Stimulated activated CD4-positive, alpha-beta T cell treated with anti-CD3 and anti-CD28 coated beads, Interleukin-12 subunit alpha, Interleukin-12 subunit beta, amount 100 ng/mL, for 48 hours (primary cell): ENCODE data around the gene ZCCHC14.

ENCODE experiments used
- DNase-seq, 3 donors: peaks; one replicate each; pipeline ENCODE4 v3.0.0-alpha.2; 2020; ENCODE audit warnings: low read depth in 2 of 3, low spot score in 1 of 3

Gene ZCCHC14

GRCh38 chr16:87492721-87493607, at the start of gene ZCCHC14:
Gene ZCCHC14, minus strand, starts transcription at chr16:87493024. Its CDS starts 786 bp downstream, at chr16:87492238.
- DNase-seq, result peak; percentile 98 to 99 (median 98)

GRCh38 chr16:87541872-87542234, 49.0 kb upstream of the ZCCHC14 start:
- DNase-seq, result no peak

DNA sequence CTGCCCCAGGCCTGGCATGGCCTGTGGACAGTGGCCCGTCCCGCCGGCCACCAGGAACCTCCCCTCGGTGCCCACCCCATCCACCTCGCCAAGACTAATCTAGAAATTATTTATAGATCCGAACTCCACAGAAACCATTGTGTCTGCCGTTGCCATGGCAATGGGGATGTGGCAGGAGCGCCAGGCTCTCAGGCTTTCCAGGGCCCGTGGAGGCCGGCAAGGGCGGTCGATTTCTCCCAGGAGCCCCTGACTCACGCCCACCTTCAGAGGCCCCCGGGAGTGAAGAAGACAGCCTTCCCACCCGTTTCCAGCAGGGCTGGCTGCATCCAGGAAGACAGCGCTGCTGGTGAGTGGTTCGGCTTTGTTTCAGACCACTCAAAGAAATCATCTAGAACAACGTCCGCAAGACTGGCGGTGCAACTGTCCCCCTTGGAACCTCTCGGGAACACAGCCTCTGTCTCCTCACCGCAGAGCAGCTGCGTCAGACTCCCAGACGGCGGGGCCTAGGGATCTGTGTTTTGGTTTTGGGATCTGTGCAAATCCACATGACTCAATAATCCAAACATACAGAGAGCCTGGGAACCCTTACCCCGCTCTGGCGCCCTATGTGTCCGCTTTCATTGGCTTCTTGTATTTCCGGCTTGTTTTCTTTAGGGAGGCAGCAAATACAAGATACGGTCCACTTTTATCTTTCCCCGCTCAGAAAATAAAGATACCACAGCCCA, 48.5 kb upstream of the ZCCHC14 start:
- DNase-seq, result no peak

GRCh38 chr16:87540897-87541146, 48.0 kb upstream of the ZCCHC14 start:
- no peak for DNase-seq

DNA sequence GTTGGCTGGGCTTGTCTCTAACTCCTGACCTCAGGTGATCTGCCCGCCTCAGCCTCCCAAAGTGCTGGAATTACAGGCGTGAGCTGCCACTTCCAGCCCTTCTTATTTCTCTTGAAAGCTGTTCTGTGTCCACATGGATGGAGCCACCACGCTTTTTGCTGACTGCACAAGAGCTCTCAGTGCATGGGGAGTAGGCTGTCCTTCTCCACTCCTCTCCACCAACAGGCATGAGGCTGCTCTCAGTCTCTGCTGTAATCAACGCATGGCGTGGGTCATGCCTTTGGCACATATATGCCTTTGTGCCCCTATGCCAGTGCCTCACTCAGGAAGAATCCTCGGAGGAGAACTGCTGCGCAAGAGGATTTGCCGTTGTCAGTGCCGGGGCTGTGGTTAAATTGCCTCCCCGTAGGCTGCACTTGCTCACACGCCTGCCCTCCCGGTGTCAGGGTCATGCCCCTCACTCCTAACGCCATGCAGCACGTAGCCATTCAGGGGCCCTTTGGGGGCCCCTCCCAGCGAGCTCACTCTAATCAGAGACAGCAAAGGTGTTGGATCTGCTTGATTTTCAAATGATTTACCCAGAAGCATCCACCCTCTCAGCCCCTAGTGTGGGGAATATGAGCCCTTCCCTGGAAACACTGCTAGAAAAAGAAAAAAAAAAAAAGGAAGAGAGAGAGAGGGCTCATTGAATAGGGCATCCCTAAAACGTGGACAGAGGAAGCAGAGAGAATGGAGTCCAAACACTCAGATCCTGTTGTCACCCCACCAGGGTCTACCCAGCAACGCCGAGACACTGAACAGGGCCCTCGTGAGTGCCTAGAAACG, 47.5 kb upstream of the ZCCHC14 start:
- no peak for DNase-seq

- no peak for DNase-seq
Observed at GRCh38 chr16:87539113-87539512, 46.3 kb upstream of the ZCCHC14 start.

GRCh38 chr16:87538594-87538993, 45.8 kb upstream of the ZCCHC14 start:
- no peak for DNase-seq

DNA sequence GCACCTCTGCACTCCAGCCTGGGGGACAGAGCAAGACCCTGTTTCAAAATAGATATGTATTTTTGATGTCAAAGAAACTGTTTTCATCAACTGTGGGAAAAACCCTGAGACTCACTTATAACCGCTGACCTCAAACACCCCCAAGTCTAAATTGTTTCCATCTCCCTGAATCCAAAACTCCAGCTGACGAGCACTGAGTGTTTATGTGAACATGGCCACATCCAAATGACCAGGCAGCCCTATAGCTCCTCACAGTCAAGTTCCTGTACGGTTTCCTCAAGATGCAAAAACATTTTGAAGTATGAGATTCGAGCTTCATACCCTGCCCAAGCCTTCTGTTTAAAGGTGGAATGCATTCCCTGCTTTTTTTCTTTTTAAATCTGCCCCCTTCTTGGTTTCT, 45.3 kb upstream of the ZCCHC14 start:
- DNase-seq, result no peak

DNA sequence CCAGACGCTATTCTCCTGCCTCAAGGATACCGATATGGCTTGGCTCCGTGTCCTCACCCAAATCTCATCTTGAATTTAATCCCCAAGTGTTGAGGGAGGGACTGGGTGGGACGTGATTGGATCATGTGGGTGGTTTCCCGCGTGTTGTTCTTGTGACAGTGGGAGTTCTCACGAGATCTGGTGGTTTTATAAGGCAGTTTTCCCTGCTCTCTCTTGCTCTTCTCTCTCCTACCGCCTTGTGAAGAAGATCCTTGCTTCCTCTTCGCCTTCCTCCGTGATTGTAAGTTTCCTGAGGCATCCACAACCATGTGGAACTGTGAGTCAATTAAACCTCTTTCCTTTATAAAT, 43.9 kb upstream of the ZCCHC14 start:
- DNase-seq, result no peak

- DNase-seq, result no peak
Observed at GRCh38 chr16:87535855-87536794, 43.3 kb upstream of the ZCCHC14 start.

GRCh38 chr16:87535457-87535854, 42.6 kb upstream of the ZCCHC14 start:
- no peak for DNase-seq

- DNase-seq, result no peak
Observed at GRCh38 chr16:87534751-87535150, 41.9 kb upstream of the ZCCHC14 start.

GRCh38 chr16:87534030-87534653, 41.3 kb upstream of the ZCCHC14 start:
- no peak for DNase-seq

DNA sequence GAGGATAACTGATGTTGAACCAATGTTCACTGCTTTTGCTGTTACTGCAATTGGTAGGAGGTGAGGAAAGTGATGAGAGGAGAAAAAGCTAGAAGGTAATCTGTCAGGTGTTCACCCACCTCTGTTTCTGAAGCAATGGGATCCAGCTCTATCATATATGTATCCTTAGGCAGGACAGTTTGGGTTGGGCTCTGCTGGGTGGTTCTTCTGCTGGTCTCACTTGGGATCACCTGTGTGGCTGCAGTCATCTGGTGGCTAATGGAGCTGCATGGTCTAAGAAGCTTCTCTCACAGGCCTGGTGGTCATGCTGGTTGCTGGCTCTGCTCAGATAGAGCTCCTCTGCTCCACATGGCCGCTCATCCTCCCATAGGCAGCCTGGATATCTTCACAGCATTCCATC, 40.2 kb upstream of the ZCCHC14 start:
- DNase-seq, result no peak

GRCh38 chr16:87531418-87531817, 38.6 kb upstream of the ZCCHC14 start:
- DNase-seq, result no peak

- no peak for DNase-seq
Observed at GRCh38 chr16:87528690-87529579, 36.1 kb upstream of the ZCCHC14 start.

- DNase-seq, result no peak
Observed at GRCh38 chr16:87527055-87527724, 34.4 kb upstream of the ZCCHC14 start.

DNA sequence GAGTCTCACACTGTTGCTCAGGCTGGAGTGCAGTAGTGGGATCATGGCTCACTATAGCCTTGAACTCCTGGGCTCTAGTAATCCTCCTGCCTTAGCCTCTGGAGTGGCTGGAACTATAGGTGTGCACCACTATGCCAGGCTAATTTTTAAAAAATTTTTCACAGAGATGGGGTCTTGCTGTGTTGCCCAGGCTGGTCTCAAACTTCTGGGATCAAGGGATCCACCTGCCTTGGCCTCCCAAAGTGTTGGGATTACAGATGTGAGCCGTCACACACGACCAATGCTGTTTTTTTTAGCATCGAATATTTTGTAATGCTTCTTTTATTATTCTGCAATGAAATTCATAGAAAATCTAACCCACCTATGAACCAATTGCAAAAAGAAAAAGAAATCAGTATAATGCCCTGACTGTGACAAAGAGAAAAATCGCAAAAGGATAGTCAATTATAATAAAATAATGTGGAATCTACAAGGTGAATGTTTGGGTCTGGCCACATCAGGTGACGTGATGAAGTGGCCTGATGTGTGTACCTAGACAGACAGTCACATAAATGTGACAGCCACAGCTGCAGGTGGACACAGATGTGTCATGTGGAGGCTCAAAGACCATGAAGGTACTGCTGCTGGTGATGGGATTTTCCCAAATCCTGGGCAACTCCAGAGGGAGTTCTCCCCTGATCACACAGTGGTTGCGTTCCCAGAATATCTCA, 33.6 kb upstream of the ZCCHC14 start:
- no peak for DNase-seq
